M059J (cell line): ENCODE results near the gene TMPRSS2. TPM values are rescaled to one million over a fixed set of nuclear protein-coding genes. Genes with fewer than 3 reads are reported as not detected.

ENCODE experiments used
- DNase-seq: peaks from one replicate; pipeline ENCODE4 v3.0.0-alpha.2; 2012; ENCODE audit warnings: low read depth
- total RNA-seq: library from RNA; depleted of rRNA; stranded (reverse); fragments of >200 nt; shearing (Covaris generic); gene quantifications from 2 replicates; pipeline ENCODE4 v1.2.3, GENCODE V29; 2014

TMPRSS2 gene
- total RNA-seq, 1 experiment from 2014 or later: 5.5 TPM

DNA sequence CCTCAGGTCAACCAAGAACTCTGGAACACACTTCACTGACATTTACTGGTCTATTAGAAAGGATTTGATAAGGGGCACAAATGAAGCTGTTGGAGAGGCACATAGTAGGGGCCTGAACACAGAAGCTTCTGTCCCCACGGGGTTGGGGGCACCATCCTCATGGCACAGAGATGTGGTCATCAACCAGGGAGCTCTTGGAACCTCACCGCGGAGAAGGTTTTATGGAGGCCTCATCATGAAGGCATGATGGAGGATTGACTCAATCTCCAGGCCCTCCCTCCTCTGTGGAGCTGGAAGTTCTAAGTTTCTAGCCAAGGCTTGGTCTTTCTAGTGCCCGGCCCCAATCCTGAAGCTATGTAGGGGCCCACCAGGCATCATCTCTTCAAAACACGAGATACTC is 58.3 kb downstream of the TMPRSS2 start:
- no peak for DNase-seq

DNA sequence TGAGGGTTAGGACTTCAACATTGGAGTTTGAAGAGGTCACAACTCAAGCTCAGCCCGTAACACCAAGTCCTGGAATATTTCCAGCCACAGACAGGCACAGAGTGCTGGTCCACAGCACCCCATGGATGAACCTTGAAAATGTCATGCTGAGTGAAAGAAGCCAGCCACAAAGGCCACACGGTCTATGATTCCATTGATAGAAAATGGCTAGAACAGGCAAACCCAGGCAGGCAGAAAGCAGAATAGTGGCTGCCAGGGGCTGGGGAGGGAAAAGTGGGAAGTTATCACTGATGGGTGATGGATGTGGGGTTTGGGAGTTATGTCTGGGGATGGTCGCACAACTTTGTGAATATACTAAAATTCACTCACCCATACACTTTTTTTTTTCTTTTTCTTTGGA is 60.6 kb downstream of the TMPRSS2 start:
- DNase-seq: no peak

DNA sequence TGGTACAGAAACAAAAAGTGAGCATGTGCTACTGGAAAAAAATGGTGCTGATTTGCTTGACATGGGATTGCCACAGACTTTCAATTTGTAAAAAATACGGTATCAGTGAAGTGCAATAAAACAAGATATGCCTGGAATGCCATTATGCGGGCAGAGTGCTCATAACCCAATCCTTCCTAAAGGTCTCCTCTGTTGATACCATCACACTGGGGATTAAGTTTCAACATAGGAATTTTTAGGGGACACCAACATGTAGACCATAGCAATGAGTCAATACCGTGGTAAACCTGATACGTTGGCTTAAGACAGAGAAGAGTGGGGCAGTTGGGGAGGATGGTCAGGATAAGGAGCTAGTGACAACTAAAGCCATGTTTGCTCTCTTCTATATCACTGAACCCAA is 61.4 kb downstream of the TMPRSS2 start:
- peak; percentile 72 for DNase-seq

DNA sequence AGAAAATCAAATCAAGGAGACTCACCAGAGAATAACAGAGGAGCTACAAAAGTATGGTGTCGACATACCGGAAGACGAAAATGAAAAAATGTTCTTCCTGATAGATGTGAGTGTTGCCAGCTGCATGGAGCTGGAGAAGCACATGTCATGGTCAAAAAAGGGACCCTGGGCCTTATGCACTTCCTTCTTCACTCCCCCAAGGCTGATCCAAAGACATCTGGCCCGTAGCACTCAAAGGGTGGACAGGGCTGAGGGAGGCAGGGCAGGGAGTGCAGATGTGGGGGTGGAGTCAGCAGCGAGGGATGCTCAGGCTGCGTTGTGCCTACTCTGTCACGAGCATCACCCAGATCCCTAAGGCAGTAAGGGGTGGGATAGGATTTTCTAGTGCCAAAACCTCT is 62.5 kb downstream of the TMPRSS2 start:
- DNase-seq: no peak

DNA sequence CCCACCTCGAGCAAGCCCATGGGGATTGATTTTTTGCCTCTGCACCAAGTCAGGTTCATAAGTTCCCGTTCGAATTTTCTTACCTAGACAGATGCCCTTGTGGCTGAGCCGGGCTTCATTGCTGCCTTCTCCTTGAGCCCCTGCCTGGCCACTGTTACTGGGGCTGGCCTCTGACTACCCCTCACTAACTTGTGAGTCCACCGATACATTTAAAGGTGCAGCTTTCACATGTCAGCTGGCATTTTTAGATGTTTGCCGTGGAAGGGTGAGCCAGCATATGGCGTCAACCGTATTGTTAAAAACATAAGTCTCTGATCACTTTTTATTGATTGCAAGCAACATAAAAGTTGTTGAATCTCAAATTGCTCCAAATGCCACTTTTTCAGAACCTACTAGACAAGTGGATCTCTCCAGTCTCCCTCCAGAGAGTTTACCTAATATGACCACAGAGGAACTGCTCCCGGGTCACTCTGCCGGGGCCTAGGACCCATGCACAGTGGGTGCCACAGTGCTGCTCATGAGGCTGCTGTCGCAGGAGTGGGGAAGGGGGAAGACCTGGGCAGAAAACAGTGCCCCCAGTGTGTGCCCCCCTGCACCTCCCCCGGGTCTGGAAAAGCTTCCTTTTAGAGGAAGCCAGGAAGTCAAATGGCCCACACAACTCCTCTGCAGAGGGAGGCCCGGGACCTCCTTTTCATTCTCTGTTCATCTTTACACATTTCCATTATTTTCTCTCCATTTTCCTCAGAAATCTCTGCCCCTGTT is 63.1 kb downstream of the TMPRSS2 start:
- DNase-seq: no peak

DNA sequence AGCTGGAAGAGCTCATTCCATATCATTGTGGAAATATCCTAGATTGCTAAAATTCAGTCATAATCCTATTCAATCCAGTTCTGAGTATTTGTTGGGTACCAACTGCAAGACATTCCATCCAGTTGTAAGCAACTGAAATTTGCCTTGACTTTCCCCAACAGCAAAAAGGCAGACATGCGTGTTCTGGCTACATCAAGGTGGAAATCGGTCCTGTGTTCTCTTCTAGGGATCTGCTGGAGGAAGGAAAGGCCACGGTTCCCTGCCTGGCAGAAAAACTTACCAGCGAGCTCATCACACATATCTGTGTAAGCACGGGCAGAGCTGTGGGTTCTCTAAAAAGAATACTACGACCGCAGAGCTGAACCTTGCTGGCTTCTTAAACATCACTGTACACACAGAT is 64.4 kb downstream of the TMPRSS2 start:
- DNase-seq: no peak

DNA sequence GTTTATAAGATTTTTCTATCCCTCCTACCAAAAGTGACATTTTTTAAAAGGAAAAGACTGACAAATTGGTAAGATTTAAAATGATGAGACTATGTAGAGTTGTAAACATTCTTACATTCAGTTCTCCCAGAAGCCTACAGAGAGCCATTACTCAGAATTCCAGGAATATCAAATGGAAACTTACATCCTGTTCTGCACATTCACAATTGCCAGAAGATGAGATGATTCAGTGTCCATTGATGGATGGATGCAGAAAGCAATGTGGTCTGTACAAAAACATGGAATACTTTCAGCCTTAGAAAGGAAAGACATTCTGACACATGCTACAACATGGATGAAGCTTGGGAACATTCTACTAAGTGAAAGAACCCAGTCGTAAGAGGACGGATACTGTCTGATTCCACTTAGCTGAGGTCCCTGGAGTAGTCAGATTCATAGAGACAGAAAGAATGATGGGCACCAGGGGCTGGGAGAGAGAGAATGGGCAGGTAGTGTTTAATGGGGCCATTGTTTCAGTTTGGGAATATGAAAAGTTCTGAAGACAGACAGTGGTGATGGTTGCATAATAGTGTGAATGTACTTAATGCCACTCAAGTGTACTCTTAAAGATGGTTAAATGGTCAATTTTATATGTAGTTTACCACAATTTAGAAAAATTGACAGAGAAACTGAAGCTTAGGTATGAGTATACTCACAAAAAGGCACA is 65.3 kb downstream of the TMPRSS2 start:
- DNase-seq: no peak

DNA sequence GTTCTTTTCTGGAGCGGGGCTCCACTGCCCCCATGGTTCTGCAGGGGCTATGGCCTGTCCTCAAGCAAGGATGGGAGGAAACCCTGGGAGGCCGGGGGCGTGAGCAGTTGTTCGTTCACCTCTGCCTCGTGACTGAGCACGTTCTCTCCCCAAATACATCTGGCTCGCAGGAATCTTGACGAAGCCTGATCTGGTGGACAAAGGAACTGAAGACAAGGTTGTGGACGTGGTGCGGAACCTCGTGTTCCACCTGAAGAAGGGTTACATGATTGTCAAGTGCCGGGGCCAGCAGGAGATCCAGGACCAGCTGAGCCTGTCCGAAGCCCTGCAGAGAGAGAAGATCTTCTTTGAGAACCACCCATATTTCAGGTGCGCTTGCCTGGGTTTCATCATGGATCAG is 66.4 kb downstream of the TMPRSS2 start:
- no peak for DNase-seq

DNA sequence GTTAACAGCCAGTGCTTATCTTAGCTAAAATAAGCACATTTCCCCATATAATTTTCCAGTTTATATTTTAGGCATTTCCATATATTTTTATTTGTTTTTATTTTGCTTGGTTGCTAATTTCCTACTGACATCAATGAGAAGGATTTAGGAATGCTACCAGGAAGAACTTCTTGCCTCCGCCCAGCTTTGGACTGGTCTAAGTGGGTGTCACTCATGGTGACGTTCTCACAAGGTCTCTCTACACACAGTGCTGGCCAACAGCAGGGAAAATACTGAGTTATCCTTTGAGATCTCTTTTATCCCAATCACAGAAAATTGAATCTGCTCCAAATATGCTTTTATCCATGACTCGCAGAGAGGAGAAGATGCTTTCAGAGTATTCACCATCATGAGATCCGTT is 68.7 kb downstream of the TMPRSS2 start:
- no peak for DNase-seq

DNA sequence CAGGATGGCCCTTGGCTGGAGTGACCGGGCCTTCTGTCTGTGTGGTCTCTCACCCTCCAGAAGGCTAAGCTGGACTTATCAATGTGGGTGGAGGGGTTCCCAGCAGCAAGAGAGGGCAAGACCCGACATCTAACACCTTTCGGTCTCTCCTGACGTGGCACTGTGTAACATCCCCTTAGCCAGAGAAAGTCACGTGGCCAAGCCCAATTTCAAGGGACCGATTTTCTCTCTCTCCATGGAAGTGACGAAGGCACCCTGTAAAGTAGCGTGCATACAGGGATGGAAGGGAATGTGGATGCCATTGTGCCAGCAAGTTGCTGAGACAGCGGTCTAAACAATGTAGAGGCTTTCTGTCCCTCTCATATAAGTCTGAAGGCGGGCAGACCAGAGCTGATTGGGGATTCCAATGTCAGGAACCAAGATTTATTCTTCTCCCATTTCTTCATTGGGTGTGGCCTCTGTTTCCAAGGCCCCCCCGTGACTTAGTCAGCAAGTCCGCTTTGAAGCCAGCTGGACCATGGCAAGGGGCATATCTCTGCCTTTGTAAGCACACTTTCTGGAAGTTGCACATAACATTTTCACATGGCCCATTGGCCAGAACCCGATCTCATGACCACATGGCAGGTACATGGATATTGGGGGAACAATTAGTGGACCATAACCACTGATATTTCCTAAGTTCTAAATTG is 69.4 kb downstream of the TMPRSS2 start:
- DNase-seq: no peak

DNA sequence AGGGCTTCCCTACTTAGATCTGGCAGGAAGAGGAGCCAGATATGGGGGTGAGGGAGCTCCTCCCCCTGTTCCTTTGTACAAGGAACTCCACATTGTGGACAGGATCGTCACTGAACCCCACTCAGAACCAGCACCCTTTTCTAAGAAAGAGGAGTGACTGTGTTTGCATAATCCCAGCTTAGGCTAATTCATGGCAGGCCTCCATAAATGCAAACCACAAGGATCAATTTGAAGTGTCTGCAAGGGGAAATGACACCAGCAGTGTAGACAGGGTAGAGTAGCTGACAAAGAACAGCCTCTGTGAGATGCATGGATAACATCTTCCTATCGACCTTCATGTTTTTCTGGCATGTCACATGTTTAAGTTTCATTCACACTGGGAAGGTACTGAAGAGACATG is 70.2 kb downstream of the TMPRSS2 start:
- no peak for DNase-seq

DNA sequence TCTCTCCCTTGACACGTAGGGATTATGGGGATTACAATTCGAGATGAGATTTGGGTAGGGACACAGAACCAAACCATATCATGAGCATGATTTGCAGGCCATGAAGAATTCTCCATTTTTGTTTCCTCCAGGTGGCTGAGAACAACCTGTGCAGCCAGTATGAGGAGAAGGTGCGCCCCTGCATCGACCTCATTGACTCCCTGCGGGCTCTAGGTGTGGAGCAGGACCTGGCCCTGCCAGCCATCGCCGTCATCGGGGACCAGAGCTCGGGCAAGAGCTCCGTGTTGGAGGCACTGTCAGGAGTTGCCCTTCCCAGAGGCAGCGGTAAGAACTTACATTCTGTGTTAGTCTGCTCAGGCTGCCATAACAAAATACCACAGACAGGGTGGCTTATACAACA is 72.3 kb downstream of the TMPRSS2 start:
- no peak for DNase-seq

DNA sequence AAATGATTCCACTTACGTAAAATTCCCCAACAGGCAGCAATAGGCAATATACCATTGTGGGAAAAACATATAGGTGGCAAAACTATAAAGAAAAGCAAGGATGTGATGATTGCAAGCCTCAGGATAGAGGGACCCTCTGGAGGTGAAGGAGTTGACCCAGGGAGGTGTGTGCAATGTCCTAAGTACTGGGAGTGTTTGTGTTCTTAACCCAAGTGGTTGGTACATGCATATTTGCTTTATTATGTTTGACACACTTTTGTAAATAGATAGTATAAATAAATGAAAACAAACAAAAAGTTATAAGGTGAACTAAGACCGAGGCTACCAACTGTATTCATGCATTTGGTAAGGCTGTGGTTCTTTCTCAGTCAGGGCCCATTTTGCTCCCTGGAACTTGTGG is 74.4 kb downstream of the TMPRSS2 start:
- DNase-seq: no peak

DNA sequence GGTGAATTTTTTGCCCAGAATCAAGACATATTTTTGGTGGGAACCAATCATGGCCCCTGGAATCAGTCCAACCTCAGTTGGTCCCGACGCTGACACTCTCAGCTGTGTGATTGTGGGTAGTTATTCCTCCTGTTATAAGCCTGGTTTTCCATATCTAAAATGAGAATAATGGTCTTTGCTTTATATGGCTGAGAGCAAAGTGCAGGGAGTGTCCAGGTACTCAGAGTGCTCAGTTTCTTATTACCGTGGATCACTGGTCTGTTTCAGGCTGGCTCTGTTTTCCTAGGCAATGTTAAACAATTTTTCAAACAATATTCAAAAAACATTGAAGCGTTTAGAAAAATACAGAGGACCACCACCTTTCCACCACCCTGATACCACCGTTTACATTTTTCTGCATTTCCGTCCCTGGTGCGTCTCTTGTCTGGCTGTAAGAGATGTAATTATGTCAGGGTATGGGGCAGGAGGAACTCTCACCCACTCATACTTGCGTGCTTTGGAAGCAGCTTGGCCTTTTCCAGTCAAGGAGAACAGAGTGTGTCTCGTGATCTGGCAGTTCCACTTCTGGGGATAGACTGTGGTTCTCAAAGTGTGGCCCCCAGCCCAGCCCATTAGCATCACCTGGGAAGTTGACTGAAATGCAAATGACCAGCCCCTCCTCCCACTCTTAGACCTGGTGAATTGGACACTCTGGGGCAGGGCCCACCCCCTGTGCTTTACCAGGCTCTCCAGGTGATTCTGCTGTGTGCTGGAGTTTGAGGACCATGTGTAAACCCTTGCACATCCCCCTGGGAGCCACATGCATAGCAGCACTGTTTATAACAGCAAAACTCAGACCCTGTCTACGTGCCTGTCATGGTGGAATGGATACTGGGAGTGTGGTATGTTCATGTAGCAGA is 75.1 kb downstream of the TMPRSS2 start:
- DNase-seq: no peak

DNA sequence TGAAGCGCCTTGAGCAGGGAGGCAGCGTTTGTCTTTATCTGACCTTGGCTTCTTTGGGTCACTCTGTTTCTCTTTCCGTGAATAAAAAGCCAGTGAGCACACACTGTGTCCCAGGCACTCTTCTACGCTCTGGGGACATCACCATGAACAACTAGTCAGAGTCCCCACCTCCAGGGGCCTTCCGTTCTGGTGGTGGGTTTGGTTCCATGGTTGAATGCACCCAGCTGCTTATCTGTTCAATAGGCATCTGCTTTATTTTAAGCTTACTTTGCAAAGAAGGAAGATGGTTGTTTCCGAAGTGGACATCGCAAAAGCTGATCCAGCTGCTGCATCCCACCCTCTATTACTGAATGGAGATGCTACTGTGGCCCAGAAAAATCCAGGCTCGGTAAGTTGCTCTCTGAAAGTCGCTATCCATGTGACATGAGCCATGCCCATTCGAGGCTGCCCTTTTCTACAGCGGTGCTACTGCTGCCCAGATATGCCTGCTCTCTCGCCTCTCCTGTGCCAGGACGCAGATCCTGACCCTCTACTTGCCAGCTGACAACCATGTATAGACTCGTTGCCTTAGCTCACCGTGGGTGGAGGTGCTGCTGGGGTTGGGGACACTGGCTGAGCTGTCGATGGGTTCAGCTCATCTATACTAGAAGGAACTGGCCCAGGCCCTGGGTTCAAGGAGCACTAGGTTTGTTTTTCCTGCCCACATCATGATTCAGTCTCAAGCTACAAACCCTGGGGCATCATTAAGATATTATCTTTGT is 76.0 kb downstream of the TMPRSS2 start:
- DNase-seq: no peak

DNA sequence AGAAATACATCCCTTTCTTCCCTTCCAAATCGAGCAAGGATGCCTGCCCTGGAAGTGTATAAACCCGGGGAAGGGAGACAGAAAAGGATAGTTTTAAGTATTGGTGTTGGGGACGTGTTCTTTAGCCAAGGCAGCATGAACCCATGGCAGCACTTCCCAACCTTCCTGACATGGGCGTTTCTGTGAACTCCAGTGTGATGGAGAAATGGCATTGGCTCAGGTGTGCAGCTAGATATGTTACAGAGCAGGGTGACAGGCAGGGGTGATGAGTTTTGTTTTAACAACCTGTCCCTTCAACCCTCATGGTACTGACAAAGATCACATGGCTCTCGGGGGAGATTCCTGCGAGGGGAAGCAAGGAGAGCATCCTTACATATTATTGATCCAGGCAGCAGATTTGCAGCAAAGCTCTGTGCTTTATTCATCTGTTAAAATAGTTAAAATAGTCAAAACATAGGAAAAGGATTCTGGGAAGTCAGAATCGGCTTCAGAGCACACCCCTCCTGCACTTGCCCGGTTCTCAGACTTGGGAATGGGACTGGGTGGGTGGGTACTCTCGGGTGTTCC is 78.0 kb downstream of the TMPRSS2 start:
- DNase-seq: no peak

DNA sequence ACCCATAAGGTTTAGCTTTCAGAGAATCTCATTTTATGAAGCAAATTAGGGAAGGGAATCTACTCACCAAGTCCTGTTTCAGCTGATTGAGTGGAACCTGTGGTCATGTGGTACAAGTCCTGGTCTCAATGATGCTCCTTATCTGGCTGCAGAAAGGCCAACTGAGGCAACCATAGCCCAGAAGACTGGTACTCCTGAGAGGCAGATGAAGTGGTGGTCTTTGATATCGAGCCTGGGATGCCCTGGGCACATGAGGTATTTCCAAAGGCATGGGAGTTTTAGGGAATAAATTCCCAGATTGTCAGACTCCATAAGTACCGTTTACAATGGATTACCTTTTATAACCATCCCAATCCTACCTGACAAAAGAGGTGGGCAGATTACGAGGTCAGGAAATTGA is 78.7 kb downstream of the TMPRSS2 start:
- DNase-seq: no peak

DNA sequence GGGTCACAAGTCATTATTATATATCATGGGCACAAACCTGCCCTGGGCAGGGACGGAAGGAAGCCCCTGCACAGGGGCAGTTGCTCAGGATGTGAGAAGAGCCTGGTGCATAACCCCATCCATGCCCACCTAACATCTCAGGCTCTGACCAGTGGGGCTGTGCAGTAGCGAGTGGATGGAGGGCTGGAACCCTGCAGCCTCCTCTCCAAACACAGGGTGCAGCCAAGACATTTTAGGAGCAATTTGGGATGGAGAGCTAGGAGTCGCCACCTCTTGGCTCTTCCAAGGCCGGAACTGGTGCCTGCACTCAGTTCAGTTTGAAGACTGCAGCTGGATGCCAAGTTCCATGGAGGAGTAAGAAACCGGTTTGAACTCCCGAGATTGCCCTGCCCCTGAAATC is 79.1 kb downstream of the TMPRSS2 start:
- no peak for DNase-seq

DNA sequence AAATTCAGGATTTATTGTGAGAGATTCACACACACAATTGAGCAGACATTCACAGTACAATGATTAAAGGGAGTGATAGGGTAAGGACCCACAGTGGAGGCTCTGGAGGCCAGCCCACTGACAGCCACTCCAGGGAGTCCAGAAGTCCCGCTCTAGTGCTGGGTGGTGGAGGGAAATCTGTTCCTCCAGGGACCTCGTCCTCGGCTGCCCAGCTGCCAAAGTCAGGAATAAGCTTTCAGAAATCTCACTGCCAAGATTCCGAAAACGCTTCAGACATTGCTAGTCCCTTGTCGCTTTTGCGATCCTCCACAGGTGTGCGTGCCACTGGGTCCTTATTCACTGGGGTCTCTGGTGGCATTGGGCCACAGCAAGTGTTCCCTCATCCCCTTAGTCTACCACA is 79.6 kb downstream of the TMPRSS2 start:
- DNase-seq: no peak

DNA sequence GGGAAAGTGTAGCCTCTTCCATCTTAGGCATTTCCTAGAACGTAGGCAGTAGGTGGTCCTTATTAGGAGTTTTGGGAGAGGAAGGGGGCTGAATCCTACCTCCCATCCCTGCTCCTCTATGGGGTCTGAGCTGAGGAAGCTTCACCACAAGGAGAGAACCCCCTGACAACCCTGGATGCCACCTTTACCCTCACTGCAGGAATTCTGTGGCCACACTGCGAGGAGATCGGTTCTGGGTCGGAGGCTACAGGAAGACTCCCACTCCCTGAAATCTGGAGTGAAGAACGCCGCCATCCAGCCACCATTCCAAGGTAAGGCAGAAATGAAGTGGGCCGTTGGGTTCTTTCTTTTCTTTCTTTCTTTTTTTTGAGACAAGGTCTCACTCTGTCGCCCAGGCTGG is 80.4 kb downstream of the TMPRSS2 start:
- DNase-seq: no peak
